Measurements from ENCODE around the gene RHOH.
A peak's percentile ranks its signal among the peaks of the same experiment; 100 is the strongest.
"Not testable (repeated sequence)": the region's sequence is repeated elsewhere in the genome, so short reads cannot be mapped to it uniquely, and the experiment has no call there.

RHOH gene

GRCh38 chr4:40196724-40197281 is at the start of gene RHOH:
TSS of gene RHOH (plus strand) at chr4:40197031. CDS start at chr4:40243387, 46,356 bp downstream.
- DNase-seq (ENCODE audit: low read depth in 2 of 3, low spot score in 2 of 3), result no peak

- not testable (repeated sequence) for DNase-seq (ENCODE audit: low read depth in 2 of 3, low spot score in 2 of 3)
Observed at GRCh38 chr4:40147490-40147889, 49.3 kb upstream of the RHOH start.

GRCh38 chr4:40149960-40150385 is 46.9 kb upstream of the RHOH start:
- peak in 2 of 3 experiments; percentile 23 to 36 for DNase-seq (ENCODE audit: low read depth in 2 of 3, low spot score in 2 of 3)

- DNase-seq (ENCODE audit: low read depth in 2 of 3, low spot score in 2 of 3), result no peak
Observed at GRCh38 chr4:40150932-40151331, 45.9 kb upstream of the RHOH start.

- DNase-seq (ENCODE audit: low read depth in 2 of 3, low spot score in 2 of 3), result no peak
Observed at GRCh38 chr4:40152637-40153036, 44.2 kb upstream of the RHOH start.

- no peak for DNase-seq (ENCODE audit: low read depth in 2 of 3, low spot score in 2 of 3)
Observed at GRCh38 chr4:40157436-40157835, 39.4 kb upstream of the RHOH start.

- no peak for DNase-seq (ENCODE audit: low read depth in 2 of 3, low spot score in 2 of 3)
Observed at GRCh38 chr4:40160258-40160657, 36.6 kb upstream of the RHOH start.

GRCh38 chr4:40164459-40164858 is 32.4 kb upstream of the RHOH start:
- DNase-seq (ENCODE audit: low read depth in 2 of 3, low spot score in 2 of 3), result no peak

- no peak for DNase-seq (ENCODE audit: low read depth in 2 of 3, low spot score in 2 of 3)
Observed at GRCh38 chr4:40165916-40166315, 30.9 kb upstream of the RHOH start.

- no peak for DNase-seq (ENCODE audit: low read depth in 2 of 3, low spot score in 2 of 3)
Observed at GRCh38 chr4:40168070-40168469, 28.8 kb upstream of the RHOH start.

- no peak for DNase-seq (ENCODE audit: low read depth in 2 of 3, low spot score in 2 of 3)
Observed at GRCh38 chr4:40170588-40170987, 26.2 kb upstream of the RHOH start.

- DNase-seq (ENCODE audit: low read depth in 2 of 3, low spot score in 2 of 3), result no peak
Observed at GRCh38 chr4:40173470-40173875, 23.4 kb upstream of the RHOH start.

- DNase-seq (ENCODE audit: low read depth in 2 of 3, low spot score in 2 of 3), result no peak
Observed at GRCh38 chr4:40176602-40177001, 20.2 kb upstream of the RHOH start.

GRCh38 chr4:40177591-40177990 is 19.2 kb upstream of the RHOH start:
- DNase-seq (ENCODE audit: low read depth in 2 of 3, low spot score in 2 of 3), result no peak

- DNase-seq (ENCODE audit: low read depth in 2 of 3, low spot score in 2 of 3), result no peak
Observed at GRCh38 chr4:40178672-40179071, 18.2 kb upstream of the RHOH start.

- DNase-seq (ENCODE audit: low read depth in 2 of 3, low spot score in 2 of 3), result no peak
Observed at GRCh38 chr4:40179360-40179759, 17.5 kb upstream of the RHOH start.

GRCh38 chr4:40180356-40180755 is 16.5 kb upstream of the RHOH start:
- no peak for DNase-seq (ENCODE audit: low read depth in 2 of 3, low spot score in 2 of 3)

GRCh38 chr4:40182001-40182400 is 14.8 kb upstream of the RHOH start:
- no peak for DNase-seq (ENCODE audit: low read depth in 2 of 3, low spot score in 2 of 3)

- no peak for DNase-seq (ENCODE audit: low read depth in 2 of 3, low spot score in 2 of 3)
Observed at GRCh38 chr4:40182954-40183353, 13.9 kb upstream of the RHOH start.

- no peak for DNase-seq (ENCODE audit: low read depth in 2 of 3, low spot score in 2 of 3)
Observed at GRCh38 chr4:40183615-40184411, 13.0 kb upstream of the RHOH start.

- no peak for DNase-seq (ENCODE audit: low read depth in 2 of 3, low spot score in 2 of 3)
Observed at GRCh38 chr4:40185830-40186664, 10.8 kb upstream of the RHOH start.

GRCh38 chr4:40186665-40187014 is 10.2 kb upstream of the RHOH start:
- DNase-seq (ENCODE audit: low read depth in 2 of 3, low spot score in 2 of 3), result no peak

Measured in activated CD8-positive, alpha-beta memory T cell treated with anti-CD3 and anti-CD28 coated beads for 48 hours (primary cell).